ENCODE measurements around the gene NME2.
"Not testable (repeated sequence)": the region's sequence is repeated elsewhere in the genome, so short reads cannot be mapped to it uniquely, and the experiment has no call there.

The NME2 gene

DNA sequence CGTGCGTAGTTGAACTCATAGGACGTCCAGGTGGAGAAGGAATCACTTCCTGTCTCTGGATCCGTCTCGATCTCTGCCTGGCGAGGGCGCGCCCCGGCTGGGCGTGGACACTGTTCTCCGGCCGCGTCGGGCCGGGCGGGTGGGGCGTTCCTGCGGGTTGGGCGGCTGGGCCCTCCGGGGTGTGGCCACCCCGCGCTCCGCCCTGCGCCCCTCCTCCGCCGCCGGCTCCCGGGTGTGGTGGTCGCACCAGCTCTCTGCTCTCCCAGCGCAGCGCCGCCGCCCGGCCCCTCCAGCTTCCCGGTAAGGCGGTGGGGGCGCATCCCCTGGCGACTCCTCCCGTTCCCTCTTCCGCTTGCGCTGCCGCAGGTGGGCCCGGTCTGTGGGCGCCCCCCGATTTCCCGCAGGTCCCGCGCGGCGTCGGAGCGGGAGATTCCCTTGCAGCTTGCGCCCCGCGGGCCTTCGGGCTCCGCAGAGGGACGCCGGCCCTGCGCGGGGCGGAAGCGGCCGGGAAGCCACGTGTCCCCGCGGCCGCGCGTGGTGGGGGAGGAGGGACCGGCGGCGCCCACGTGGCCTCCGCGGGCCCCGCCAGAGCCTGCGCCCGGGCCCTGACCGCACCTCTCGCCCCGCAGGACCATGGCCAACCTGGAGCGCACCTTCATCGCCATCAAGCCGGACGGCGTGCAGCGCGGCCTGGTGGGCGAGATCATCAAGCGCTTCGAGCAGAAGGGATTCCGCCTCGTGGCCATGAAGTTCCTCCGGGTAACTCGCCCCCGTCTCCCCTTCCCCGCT is at the start of gene NME2:
Gene NME2 (plus strand): TSS at position 214 of the 789 bp plus-strand sequence. CDS start 420 bp downstream, at position 634.
- DNase-seq = peak; percentile 76

DNA sequence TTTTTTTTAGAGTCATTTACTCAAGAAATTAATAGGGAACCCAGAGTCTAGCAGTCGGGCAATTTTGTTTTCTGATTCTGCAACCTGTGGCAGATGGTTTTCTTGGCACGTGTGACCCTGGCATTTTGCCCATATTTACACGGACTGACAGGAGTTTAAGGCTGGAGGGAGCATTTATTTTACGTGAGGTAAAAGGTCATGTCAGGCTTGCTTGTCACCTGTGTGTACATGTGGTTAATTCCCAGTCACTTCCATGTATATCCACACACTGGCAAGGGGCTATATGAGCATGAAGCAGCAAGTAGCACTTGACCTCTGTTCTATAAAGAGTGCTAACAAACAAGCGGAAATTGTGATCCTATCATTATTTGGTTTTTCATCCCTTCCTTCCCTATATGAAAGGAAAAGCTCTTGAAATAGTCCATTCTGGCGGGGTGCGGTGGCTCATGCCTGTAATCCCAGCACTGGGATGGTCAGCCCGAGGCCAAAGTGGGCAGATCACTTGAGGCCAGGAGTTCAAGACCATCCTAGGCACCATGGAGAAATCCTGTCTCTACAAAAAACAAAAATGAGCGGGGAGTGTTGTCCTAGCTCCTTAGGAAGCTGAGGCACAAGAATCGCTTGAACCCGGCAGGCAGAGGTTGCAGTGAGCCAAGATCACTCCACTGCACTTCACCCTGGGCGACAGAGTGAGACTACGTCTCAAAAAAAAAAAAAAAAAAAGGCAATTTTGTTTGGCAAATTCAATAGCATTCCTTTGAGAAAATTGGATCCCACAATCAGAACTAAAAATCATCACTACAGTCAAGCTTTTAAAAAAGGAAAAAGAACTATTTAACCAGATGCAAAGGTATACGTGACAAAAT is 47.6 kb upstream of the NME2 start:
- DNase-seq = no peak

DNA sequence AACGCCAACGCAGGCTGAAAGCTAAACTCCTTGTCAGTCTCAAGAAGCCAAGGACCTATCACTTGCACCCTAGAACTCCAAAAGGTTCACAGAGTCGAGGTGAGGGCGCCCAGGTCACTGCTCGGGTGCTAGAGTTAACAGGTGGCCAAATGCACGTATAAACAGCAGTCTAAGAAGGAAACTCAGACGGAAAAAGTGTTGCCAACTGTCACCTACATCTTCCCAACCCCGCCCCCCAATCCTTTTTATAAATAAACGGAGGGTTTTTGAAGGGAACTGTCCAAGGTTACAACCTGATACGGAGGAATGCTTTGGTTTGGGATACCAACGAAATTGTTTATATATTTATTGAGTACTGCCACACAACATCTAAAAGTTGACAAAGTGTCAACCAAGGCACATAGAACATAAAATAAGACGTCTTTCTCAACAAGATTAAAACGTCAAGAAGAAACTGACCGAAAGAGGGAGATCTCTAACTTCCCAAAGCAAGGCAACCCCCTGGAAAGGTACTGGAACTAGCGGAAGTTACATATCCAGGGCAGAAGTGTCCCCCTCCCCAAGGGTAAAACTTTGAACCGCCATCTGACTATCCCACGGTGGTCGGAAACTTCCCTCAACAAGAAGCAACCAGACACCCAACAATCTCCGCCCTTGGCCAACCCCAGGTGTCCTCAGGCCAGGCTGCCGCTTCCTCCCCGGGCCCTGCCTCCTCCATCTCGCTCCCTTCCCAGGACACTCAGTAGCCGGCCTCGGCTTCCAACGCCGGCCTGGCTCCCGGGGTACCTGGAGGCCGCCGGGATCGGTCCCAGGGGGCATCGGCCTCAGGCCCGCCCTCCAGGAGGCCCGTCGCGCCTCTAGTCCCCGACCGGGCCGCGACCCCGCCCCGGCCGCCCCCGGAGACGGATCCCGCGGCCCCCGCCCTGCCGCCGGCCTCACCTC is 46.5 kb upstream of the NME2 start:
- no peak for DNase-seq

- peak; percentile 59 for DNase-seq
These were observed 45.9 kb upstream of the NME2 start for GRCh38 chr17:51120357-51120738.

GRCh38 chr17:51120739-51121619 is 45.2 kb upstream of the NME2 start, which contains the start of gene SPAG9:
Gene SPAG9 (minus strand): TSS chr17:51120868. CDS start chr17:51120656, 212 bp downstream.
- peak; percentile 97 for DNase-seq

DNA sequence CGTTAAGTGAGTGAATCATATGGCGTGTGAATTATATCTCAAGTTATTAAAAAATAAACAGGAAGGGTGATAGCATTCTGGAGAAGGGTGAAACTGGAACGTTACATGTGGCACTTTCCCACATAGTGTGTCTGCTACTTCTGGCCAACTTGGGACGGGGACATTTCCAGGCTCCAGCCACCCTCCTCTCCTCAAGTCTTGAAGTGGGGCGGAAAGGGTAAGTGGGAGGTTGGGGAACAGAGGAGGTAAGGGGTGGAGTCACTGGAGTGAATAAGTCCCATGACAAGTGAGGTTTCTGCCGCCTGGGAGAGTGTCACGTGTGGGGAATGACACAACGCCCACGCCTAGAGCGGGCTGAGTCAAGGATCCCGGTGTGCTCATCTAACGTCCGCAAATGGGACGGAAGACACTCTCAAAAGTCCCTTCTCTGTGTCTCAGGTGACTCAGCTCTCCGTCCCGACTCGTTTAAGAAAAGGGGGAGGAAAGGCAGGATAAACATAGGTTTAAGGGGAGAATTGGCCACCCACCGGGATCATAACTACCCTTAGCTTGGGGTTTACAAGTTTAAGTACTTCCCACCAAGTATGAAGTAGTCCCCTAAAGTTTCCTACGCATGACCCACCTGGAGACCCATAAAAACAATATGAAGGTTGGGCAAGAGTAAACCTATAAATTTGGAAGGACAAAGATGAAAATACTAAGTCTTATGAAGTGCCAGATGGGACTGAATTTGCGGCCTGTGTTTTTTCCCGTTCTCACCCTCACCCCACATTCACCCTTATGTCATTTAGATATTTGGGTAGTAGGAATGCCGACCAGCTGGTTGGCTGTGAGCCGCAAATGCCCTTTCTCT is 44.4 kb upstream of the NME2 start:
- peak; percentile 73 for DNase-seq

DNA sequence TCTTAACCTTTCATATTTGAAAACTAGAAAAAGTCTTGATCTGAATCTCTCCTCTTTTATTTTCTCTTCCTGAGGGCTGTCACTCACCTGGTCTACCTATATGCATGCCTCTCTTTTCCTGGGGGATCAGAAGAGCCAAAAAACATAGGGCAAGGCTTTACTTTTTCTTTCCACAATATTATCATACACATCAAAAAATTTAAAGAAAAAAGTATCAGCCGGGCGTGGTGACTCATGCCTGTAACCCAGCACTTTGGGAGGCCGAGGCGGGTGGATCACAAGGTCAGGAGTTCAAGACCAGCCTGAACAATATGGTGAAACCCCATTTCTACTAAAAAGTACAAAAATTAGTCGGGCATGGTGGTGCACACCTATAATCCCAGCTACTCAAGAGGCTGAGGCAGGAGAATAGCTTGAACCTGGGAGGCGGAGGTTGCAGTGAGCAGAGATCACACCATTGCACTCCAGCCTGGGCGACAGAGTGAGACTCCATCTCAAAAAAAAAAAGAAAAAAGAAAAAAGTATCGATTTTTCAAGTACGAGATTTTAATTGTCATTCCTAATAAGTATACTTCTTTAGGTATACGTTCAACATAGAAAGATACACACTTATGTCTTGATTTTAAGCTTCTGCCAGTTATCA is 43.6 kb upstream of the NME2 start:
- not testable (repeated sequence) for DNase-seq

DNA sequence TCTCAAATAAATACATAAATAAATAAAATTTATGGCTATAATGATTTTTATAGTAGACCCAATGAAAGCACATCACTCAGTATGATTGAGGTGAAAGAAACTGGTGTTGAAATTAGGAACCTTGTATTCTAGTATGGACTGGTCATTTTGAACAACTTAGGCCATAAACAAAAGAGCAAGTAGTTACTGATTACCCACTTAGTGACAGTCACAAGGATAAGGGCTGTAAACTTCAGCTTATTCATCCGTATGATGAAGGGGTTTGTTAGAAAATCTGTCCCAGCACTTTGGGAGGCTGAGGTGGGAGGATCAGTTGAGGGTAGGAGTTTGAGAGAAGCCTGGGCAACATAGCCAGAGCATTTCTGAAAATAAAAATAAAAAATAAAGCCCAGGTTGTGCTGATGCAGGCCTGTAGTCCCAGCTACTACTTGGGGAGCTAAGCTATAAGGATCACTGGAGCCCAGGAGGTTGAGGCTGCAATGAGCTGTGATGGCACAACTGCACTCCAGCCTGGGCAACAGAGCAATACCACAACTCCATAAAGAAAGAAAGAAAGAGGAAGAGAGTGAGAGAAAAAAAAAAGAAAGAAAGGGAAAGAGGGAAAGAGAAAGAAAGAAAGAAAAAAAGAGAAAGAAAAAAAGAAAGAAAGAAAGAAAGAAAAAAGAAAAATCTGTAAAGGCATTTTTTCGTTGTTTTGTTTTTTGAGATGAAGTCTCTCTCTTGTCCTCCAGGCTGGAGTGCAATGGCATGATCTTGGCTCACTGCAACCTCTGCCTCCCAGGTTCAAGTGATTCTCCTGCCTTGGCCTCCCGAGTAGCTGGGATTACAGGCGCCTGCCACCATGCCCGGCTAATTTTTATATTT is 41.3 kb upstream of the NME2 start:
- DNase-seq = no peak

- DNase-seq = no peak
These were observed 38.1 kb upstream of the NME2 start for GRCh38 chr17:51128076-51128475.

DNA sequence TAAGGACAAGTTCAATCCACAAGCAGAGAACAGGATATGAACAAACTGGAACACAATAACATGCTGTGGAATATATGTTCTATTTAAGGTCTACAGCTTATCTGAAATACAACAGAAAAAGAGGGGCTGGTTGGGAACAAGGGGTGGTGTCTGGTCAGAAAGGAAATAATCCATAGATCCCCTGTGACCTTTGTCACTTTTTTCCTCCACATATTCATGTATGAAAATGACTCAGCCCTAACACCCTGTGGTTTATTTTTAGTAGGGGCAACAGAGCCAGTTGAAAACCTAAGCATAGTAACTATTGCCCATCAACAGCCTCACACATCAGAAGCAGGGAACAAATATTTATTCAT is 33.3 kb upstream of the NME2 start:
- DNase-seq = no peak

DNA sequence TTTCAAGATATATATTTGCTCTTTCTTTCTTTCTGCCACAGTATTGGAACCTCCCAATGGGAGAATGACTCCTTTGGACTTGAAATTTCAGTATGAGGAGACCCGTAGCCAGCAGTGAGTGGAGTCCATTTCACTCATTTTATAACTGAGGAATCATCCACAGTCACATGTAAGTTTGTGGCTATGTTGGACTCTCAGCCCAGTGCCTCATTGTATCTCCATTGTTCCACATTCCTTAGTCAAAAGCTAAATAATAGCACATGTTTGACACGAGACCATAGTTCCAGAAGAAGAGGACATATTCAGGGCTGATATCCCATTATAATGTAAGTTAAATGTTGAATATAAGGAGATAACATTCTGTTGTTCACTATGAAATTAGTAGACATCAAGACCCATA is 32.8 kb upstream of the NME2 start:
- no peak for DNase-seq

DNA sequence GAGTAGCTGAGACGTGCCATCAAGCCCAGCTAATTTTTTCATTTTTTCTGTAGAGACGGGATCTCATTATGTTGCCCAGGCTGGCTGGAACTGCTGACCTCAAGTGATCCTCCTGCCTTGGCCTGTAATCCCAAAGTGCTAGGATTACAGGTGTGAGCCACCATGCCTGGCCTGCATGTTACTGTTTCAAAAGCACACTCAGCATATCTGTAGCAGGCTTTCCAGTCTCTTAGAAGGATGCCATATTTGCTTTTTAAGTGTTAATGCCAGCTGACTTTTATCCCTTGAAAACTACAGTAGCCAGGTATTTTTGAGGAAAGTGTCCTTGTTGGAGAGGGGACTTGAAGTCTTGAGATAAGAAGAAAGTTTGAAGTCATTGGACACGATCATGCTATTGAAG is 30.3 kb upstream of the NME2 start:
- DNase-seq = no peak

- DNase-seq = no peak
These were observed 23.6 kb upstream of the NME2 start for GRCh38 chr17:51142597-51142996.

DNA sequence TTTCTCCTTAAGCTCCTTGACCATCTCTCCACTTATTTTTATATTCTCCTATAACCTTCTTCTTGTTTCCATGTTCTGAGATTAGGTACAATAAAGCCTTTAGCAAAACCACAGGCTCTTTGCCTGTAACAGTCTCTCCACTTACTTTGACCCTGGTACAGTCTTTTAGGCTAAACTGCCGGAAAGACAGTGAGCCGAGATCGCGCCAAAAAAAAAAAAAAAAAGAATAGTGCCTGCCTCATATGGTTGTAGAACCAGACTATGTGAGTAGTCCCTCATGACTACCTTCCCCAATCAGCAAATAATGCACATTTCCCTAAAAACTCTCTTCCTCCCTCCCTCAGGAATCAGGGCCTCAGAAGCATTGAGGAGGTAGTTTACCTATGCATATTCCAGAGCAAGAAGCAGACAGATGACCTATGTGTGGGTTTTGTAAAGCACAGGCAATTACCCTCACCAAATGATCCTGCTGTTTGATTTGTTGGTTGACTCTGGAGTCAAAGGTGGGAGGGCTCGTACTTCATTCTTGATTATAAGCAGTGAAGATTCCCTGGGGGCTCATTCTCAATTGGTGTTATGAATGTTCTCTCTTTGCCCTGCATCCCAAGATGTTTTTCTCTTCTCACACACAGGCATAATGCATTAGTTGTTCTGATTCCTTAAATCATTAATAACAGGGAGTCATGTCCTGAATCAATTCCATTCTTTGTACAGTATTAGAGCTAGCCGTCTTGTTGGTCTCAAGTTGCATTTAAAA is 21.8 kb upstream of the NME2 start:
- DNase-seq = no peak

DNA sequence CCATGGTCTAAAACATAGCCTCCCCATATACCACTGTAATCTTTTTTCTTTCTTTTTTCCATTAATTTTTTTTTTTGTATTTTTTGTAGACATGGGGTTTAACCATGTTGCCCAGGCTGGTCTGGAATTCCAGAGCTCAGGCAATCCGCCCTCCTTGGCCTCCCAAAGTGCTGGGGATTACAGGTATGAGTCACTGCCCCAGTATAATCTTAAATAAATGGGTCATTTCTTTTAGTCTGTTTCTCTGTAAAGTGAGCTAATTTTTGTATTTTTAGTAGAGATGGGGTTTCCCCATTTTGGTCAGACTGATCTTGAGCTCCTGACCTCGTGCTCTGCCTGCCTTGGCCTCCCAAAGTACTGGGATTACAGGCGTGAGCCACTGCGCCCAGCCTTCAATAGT is 18.6 kb upstream of the NME2 start:
- DNase-seq = no peak

DNA sequence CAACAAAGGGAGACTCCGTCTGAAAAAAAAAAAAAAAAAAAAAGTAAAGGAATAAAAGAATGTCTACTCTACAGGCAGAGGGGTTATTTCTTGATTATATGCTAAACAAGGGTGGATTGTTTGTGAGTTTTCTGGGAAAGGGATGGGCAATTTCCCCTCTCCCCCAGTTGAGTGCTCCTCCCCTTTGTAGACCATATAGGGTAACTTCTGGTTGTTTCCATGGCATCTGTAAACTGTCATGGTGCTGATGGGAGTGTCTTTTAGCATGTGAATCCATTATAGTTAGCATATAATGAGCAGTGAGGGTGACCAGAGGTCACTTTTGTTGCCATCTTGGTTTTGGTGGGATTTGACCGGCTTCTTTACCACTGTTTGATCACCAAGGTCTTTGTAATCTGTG is 17.0 kb upstream of the NME2 start:
- no peak for DNase-seq

- DNase-seq = no peak
These were observed 15.3 kb upstream of the NME2 start for GRCh38 chr17:51150932-51151331.

GRCh38 chr17:51152766-51153209 is 13.4 kb upstream of the NME2 start:
- no peak for DNase-seq
